HEK293T (cell line): ENCODE measurements around the gene CBFA2T3.

Source experiments
- CTCF ChIA-PET: fragments of 350-600 bp; formaldehyde crosslinking; extraction: SDS; loops from one replicate; lab custom pipeline; 2021; ENCODE audit warnings: antibody characterized with exemption, inconsistent platforms; lab: Yijun Ruan, JAX
- POLR2A ChIA-PET: fragments of 350-600 bp; formaldehyde crosslinking; extraction: SDS; loops from one replicate; lab custom pipeline; 2020; ENCODE audit warnings: antibody characterized with exemption, inconsistent platforms; lab: Yijun Ruan, JAX
- DNase-seq: peaks from one replicate; pipeline ENCODE4 v3.0.0; 2012; ENCODE audit warnings: mixed read lengths; ENCODE audit errors: extremely low spot score
- ARNT ChIP-seq: fragments of 450-650 bp; IDR thresholded peaks from 2 replicates; pipeline ENCODE4 v1.6.1; 2017; ENCODE audit warnings: mild to moderate bottlenecking
- BHLHE40 ChIP-seq: fragments of 450-650 bp; IDR thresholded peaks from 2 replicates; pipeline ENCODE4 v1.6.1; 2016; ENCODE audit warnings: mild to moderate bottlenecking, moderate library complexity, borderline replicate concordance
- CTBP1 ChIP-seq: fragments of 450-650 bp; IDR thresholded peaks from 2 replicates; pipeline ENCODE4 v1.6.1; 2016; ENCODE audit warnings: borderline replicate concordance
- ELF4 ChIP-seq: fragments of 450-650 bp; IDR thresholded peaks from 2 replicates; pipeline ENCODE4 v1.6.1; 2017; ENCODE audit warnings: antibody characterized with exemption
- FOXA1 ChIP-seq: fragments of 450-650 bp; IDR thresholded peaks from 2 replicates; pipeline ENCODE4 v1.6.1; 2016; ENCODE audit warnings: mild to moderate bottlenecking
- FOXK2 ChIP-seq: fragments of 450-650 bp; IDR thresholded peaks from 2 replicates; pipeline ENCODE4 v1.6.1; 2016; ENCODE audit warnings: mild to moderate bottlenecking
- FOXM1 ChIP-seq: fragments of 450-650 bp; IDR thresholded peaks from 2 replicates; pipeline ENCODE4 v1.6.1; 2017; ENCODE audit warnings: mild to moderate bottlenecking, borderline replicate concordance
- HDGF ChIP-seq: fragments of 450-650 bp; IDR thresholded peaks from 2 replicates; pipeline ENCODE4 v1.6.1; 2017; ENCODE audit warnings: antibody characterized with exemption, borderline replicate concordance
- L3MBTL2 ChIP-seq: fragments of 450-650 bp; conservative IDR thresholded peaks from 2 replicates; pipeline ENCODE4 v1.6.1; 2016; ENCODE audit warnings: mild to moderate bottlenecking
- LEF1 ChIP-seq: fragments of 450-650 bp; IDR thresholded peaks from 2 replicates; pipeline ENCODE4 v1.6.1; 2017; ENCODE audit warnings: mild to moderate bottlenecking, borderline replicate concordance
- NFRKB ChIP-seq: fragments of 450-650 bp; IDR thresholded peaks from 2 replicates; pipeline ENCODE4 v1.6.1; 2016; ENCODE audit warnings: mild to moderate bottlenecking, moderate library complexity
- SP1 ChIP-seq: fragments of 450-650 bp; IDR thresholded peaks from 2 replicates; pipeline ENCODE4 v1.6.1; 2017
- SUZ12 ChIP-seq: fragments of 450-650 bp; IDR thresholded peaks from 2 replicates; pipeline ENCODE4 v1.6.1; 2016; ENCODE audit warnings: mild to moderate bottlenecking
- TARDBP ChIP-seq: fragments of 450-650 bp; IDR thresholded peaks from 2 replicates; pipeline ENCODE4 v1.6.1; 2016
- ZNF384 ChIP-seq: fragments of 450-650 bp; IDR thresholded peaks from 2 replicates; pipeline ENCODE4 v1.6.1; 2016
- TF ChIP-seq, protein P1 (sequence below): fragments of 450-650 bp; IDR thresholded peaks from 2 replicates; pipeline ENCODE4 v1.6.1; 2016

The CBFA2T3 gene

DNA sequence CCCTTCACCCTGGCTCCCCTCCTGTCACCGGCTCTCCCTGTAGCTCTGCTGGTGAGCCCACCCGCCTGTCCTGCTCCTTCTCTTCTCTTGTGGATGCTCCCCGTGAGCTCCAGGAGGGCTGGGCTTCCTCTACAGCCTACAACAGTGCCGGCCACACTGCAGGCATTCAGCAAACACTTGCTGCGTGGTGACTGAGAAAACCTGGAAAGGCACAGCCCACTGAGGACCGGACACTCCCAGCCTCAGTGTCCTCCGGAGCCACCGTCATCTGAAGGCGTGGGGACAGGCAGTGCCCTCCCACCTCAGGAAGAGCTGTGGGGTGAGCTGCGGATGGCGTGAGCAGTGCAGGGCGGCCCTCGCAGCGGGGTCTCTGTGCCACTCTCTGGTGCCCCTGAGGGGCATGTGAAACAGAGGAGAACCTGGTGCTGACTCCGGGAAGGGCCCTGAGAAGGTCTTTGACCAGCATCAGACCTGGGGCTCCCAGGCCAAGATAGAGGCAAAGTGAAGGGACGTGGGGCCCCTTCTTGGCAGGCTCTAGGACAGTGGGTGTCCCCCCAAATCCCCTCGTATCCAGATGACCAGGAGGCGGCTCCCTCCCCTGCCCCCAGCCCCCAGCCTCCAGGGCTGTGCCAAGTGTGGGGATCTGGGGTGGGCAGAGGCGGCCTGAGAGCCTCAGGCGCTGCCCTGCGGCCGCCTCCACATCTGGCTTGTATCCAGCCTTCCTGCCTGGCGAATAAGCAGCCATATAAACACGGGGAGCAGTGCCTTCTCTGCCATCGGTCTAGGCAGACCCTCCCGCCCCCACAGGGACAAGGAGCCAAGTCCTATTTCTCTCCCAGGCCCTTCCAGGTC lies 66.5 kb downstream of the CBFA2T3 start:
- TF ChIP-seq HDGF (no peak), LEF1 (no peak), FOXA1 (no peak), NFRKB (no peak), FOXK2 (no peak), ZNF384 (no peak), SUZ12 (no peak), FOXM1 (no peak), L3MBTL2 (no peak), ARNT (no peak)
- TF ChIP-seq, protein P1, sequence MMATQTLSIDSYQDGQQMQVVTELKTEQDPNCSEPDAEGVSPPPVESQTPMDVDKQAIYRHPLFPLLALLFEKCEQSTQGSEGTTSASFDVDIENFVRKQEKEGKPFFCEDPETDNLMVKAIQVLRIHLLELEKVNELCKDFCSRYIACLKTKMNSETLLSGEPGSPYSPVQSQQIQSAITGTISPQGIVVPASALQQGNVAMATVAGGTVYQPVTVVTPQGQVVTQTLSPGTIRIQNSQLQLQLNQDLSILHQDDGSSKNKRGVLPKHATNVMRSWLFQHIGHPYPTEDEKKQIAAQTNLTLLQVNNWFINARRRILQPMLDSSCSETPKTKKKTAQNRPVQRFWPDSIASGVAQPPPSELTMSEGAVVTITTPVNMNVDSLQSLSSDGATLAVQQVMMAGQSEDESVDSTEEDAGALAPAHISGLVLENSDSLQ: no peak
- CTCF ChIA-PET: no interaction called here
- DNase-seq: no peak
- POLR2A ChIA-PET: no interaction called here

DNA sequence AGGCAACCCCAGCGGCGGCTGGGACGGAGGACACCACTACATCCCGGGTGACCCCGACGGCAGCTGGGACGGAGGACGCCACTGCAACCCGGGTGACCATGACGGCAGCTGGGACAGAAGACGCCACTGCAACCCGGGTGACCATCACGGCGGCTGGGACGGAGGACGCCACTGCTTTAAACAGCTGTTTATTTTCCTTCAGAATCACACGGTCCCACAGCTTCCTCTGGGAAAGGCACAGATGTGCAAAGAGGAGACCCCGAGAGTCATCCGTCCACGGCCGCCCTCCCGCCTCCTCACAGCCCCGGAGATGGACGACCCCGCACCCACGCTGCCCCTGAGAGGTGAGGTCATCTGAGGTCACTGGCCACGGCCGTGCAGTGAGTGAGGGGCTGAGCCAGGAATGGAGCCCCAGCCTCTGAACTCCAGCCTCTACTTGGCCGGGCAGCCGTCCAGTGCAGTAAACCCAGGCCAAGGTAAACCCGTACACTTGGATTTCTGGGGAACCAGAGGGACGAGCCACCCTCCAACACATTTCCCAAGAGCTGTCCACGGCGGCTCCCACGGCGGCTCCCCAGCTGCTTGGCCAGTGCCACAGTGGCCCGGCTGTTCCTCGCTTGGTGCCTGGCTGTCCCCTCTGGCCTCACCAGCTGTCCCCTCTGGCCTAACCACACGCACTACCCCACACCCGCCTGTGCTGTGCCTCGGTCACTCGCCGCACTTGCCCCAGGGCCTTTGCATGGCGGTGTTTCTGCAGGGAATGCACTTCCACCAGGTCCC lies 67.4 kb downstream of the CBFA2T3 start:
- ChIA-PET CTCF (no interaction called here), POLR2A (no interaction called here)
- DNase-seq: no peak
- no peak for TF ChIP-seq NFRKB
- no peak for TF ChIP-seq CTBP1

DNA sequence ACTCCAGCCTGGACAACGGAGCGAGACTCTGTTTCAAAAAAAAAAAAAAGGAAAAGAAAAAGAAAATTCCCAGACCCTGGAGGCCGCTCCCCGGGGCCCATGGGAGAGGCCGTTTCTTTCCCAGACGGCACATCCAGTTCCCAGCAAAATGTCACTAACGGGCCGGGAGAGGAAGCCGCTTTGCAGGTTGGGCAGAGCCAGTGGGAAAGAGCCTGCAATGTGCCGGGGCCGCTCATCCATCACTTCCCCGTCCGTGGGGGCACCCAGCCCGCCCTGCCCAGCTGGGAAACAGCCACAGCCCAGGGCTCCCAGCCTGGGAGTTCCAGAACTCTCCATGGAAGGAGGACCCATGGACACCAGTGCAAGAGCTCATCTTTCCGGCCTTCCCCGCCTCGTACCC lies 68.7 kb downstream of the CBFA2T3 start:
- no peak for DNase-seq
- CTCF ChIA-PET: no interaction called here
- no peak for TF ChIP-seq SP1
- POLR2A ChIA-PET: no interaction called here

DNA sequence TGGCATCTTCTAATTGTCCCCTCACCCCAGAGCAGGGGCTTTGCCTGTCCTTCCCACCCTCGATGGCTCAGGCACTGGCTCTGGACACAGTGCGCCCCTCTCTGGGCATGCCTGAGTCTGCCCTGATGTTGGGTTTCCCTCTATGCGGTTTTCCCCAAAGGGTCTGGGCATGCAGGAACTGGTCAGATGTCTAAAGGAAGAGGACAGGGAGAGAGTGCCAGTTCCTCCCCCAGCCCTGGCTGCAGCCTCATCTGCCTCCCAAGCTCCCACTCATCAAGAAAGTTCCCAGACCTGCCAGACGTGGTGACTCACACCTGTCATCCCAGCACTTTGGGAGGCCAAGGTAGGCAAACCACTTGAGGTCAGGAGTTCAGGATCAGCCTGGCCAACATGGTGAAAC lies 69.2 kb downstream of the CBFA2T3 start:
- CTCF ChIA-PET: no interaction called here
- no peak for DNase-seq

DNA sequence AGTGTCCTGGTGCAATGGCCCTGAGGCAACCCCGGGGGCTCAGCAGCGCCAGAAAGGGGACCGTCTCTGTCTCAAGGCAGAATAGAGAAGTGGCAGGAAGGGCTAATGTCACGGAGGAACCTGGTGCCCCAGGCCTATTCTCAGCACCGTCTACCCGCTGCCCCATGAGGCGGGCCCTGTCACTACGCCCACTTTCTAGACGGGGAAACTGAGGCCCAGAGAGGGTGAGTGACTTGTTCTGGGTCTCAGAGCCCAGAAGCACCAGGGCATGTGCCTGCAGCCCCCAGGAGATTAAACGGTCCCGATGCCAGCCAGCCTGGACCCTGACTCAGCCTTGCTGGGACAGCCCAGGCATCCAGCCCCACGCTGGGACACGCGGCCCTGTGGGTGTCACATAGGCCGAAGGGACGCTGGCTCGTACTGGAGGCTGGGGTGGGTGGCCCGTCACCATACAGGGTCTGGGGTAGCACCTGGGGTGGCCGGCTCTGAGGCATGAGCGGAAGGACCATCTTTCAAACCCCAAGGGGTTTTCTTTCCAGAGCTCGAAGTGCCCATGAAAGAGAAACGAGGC lies 70.4 kb downstream of the CBFA2T3 start:
- POLR2A ChIA-PET: no interaction called here
- TF ChIP-seq BHLHE40 (no peak), FOXK2 (no peak), L3MBTL2 (no peak)
- CTCF ChIA-PET: no interaction called here
- DNase-seq: no peak

More for the DNA sequence above, 69.2 kb downstream of the CBFA2T3 start:
- no peak for TF ChIP-seq CTBP1
- no peak for TF ChIP-seq ELF4
- TF ChIP-seq, protein P1: no peak
- no peak for TF ChIP-seq BHLHE40
- TF ChIP-seq ZNF384: no peak
- POLR2A ChIA-PET: no interaction called here

DNA sequence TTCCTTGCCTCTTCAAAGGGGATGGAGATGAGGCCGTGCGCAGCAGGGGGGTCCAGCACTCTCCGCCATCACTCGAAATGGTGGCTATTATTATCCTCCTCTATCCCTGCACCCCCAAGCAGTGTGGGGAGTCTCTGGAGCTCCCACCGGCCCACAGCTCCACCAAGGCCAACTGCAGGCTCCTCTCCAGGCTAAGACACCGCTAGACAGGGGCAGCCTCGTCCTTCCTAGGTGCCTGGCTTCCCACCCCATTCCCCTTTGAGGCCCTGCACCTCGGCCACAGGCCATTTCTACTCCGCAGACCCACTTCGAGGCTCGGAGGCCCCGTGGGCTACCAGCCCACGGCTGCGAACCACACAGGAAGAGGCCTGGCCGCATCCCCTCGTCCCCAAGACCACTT lies 71.0 kb downstream of the CBFA2T3 start:
- TF ChIP-seq NFRKB: no peak
- no peak for TF ChIP-seq FOXA1
- TF ChIP-seq TARDBP: no peak
- no peak for TF ChIP-seq SP1
- TF ChIP-seq SUZ12: no peak
- TF ChIP-seq ELF4: no peak
- TF ChIP-seq ZNF384: no peak
- TF ChIP-seq, protein P1: no peak
- TF ChIP-seq FOXK2: no peak
- TF ChIP-seq HDGF: no peak
- no peak for TF ChIP-seq LEF1
- TF ChIP-seq FOXM1: no peak
- no peak for TF ChIP-seq CTBP1
- no peak for TF ChIP-seq L3MBTL2
- TF ChIP-seq ARNT: no peak
- no peak for TF ChIP-seq BHLHE40
- ChIA-PET CTCF (no interaction called here), POLR2A (no interaction called here)
- no peak for DNase-seq
